IMR-90 (cell line): ENCODE measurements around the gene PDZK1. TPM values are rescaled to one million over a fixed set of nuclear protein-coding genes. Genes with fewer than 3 reads are reported as not detected.

ENCODE experiments used
- ATAC-seq: fragments of 200-7000 bp; cut with Tn5 transposase; 2 replicates; pipeline ENCODE4 v1.9.1; 2020; ENCODE audit warnings: low read depth, mild to moderate bottlenecking, moderate library complexity
- BruUV-seq: library from RNA; stranded (reverse); fragments of 400-500 nt; replicated peaks from 2 replicates; lab custom pipeline; 2021; lab: Mats Ljungman, UMichigan
- CTCF ChIA-PET: fragments of 300-600 bp; formaldehyde crosslinking; extraction: SDS; loops from one replicate; lab custom pipeline; 2021; ENCODE audit warnings: antibody characterized with exemption; lab: Yijun Ruan, JAX
- POLR2A ChIA-PET: fragments of 300-600 bp; sonication (Branson Sonifier 250); formaldehyde crosslinking; loops from one replicate; lab custom pipeline; 2022; ENCODE audit warnings: antibody characterized with exemption; ENCODE audit not compliant: unreplicated experiment; lab: Charles Lee
- DNase-seq: peaks from one replicate; pipeline ENCODE4 v3.0.0; 2013
- H2AFZ ChIP-seq: replicated peaks from 2 replicates; pipeline ENCODE3; 2013; ENCODE audit warnings: low read length, mild to moderate bottlenecking; ENCODE audit not compliant: poor library complexity
- H2AK5ac ChIP-seq: 2 replicates; pipeline ENCODE4 v1.6.1; 2013; ENCODE audit warnings: low read depth, low read length, inconsistent platforms
- H2AK9ac ChIP-seq: replicated peaks from 2 replicates; pipeline ENCODE3; 2013; ENCODE audit warnings: mild to moderate bottlenecking, low read depth, low read length, moderate library complexity; ENCODE audit not compliant: poor library complexity
- H2BK120ac ChIP-seq: 2 replicates; pipeline ENCODE4 v1.6.1; 2013; ENCODE audit warnings: low read depth, low read length, inconsistent platforms
- H2BK15ac ChIP-seq: 3 replicates; pipeline ENCODE4 v1.6.1; 2013; ENCODE audit warnings: low read depth, low read length, inconsistent platforms
- H2BK20ac ChIP-seq: 2 replicates; pipeline ENCODE4 v1.6.1; 2013; ENCODE audit warnings: low read depth, mild to moderate bottlenecking, inconsistent platforms, low read length, moderate library complexity
- H2BK5ac ChIP-seq: 2 replicates; pipeline ENCODE4 v1.6.1; 2013; ENCODE audit warnings: mild to moderate bottlenecking, low read depth, low read length, inconsistent platforms; ENCODE audit not compliant: poor library complexity, severe bottlenecking
- H3K14ac ChIP-seq: replicated peaks from 2 replicates; pipeline ENCODE4 v1.6.1; 2013; ENCODE audit warnings: low read depth, low read length, inconsistent platforms
- H3K18ac ChIP-seq: 2 replicates; pipeline ENCODE4 v1.6.1; 2013; ENCODE audit warnings: low read depth, low read length, control low read depth
- H3K23ac ChIP-seq: 2 replicates; pipeline ENCODE4 v1.6.1; 2013; ENCODE audit warnings: low read depth, low read length, inconsistent platforms
- H3K27ac ChIP-seq: 2 replicates; pipeline ENCODE4 v1.5.1; 2013; ENCODE audit warnings: mild to moderate bottlenecking, control low read depth, low read length; ENCODE audit not compliant: insufficient read depth
- H3K27me3 ChIP-seq: 2 replicates; pipeline ENCODE4 v1.6.1; 2013; ENCODE audit warnings: low read length; ENCODE audit not compliant: control insufficient read depth, insufficient read depth
- H3K36me3 ChIP-seq: 2 replicates; pipeline ENCODE4 v1.6.1; 2013; ENCODE audit warnings: low read length, mixed read lengths; ENCODE audit not compliant: control insufficient read depth, insufficient read depth
- H3K4ac ChIP-seq: 2 replicates; pipeline ENCODE4 v1.6.1; 2013; ENCODE audit warnings: low read depth, low read length, inconsistent platforms
- H3K4me1 ChIP-seq: 2 replicates; pipeline ENCODE4 v1.6.1; 2013; ENCODE audit warnings: low read length, mixed read lengths; ENCODE audit not compliant: control insufficient read depth, insufficient read depth
- H3K4me2 ChIP-seq: 2 replicates; pipeline ENCODE4 v1.6.1; 2013; ENCODE audit warnings: low read depth, mild to moderate bottlenecking, control low read depth, low read length, moderate library complexity
- H3K4me3 ChIP-seq: 2 replicates; pipeline ENCODE4 v1.5.1; 2013; ENCODE audit warnings: low read depth, mild to moderate bottlenecking, control low read depth, low read length, moderate library complexity; ENCODE audit not compliant: insufficient read depth
- H3K56ac ChIP-seq: 2 replicates; pipeline ENCODE4 v1.6.1; 2013; ENCODE audit warnings: low read length, inconsistent platforms; ENCODE audit not compliant: insufficient read depth; ENCODE audit errors: extremely low read depth
- H3K79me1 ChIP-seq, 2 experiments: 2 replicates each; pipeline ENCODE4 v1.6.1; 2013; ENCODE audit warnings: low read length in 2 of 2, inconsistent platforms in 1 of 2, low read depth in 1 of 2
- H3K9ac ChIP-seq: 2 replicates; pipeline ENCODE4 v1.6.1; 2013; ENCODE audit warnings: low read depth, low read length, control low read depth
- H3K9me1 ChIP-seq: 2 replicates; pipeline ENCODE4 v1.6.1; 2013; ENCODE audit warnings: low read length, inconsistent platforms; ENCODE audit not compliant: insufficient read depth
- H3K9me3 ChIP-seq: 2 replicates; pipeline ENCODE4 v1.6.1; 2013; ENCODE audit warnings: low read length; ENCODE audit not compliant: control insufficient read depth, insufficient read depth
- H4K20me1 ChIP-seq: 2 replicates; pipeline ENCODE4 v1.6.1; 2013; ENCODE audit warnings: low read length, inconsistent platforms; ENCODE audit not compliant: insufficient read depth
- H4K5ac ChIP-seq: 2 replicates; pipeline ENCODE4 v1.6.1; 2013; ENCODE audit warnings: mild to moderate bottlenecking, low read depth, low read length, control low read depth
- H4K8ac ChIP-seq, 2 experiments: 2 replicates each; pipeline ENCODE4 v1.6.1; 2013; ENCODE audit warnings: low read depth in 2 of 2, low read length in 2 of 2, control low read depth in 1 of 2, inconsistent platforms in 1 of 2
- H4K91ac ChIP-seq: 2 replicates; pipeline ENCODE4 v1.6.1; 2013; ENCODE audit warnings: low read depth, low read length, inconsistent platforms; ENCODE audit not compliant: insufficient read depth
- BHLHE40 ChIP-seq: fragments of 150-350 bp; IDR thresholded peaks from 2 replicates; pipeline ENCODE4 v1.6.1; 2016; ENCODE audit warnings: mild to moderate bottlenecking, low read depth, low read length
- CEBPB ChIP-seq: IDR thresholded peaks from 2 replicates; pipeline ENCODE4 v1.6.1; 2012; ENCODE audit warnings: low read depth, low read length, improper control_type of control experiment
- CHD1 ChIP-seq: IDR thresholded peaks from 2 replicates; pipeline ENCODE4 v1.6.1; 2012; ENCODE audit warnings: low read depth, low read length, improper control_type of control experiment
- CTCF ChIP-seq: conservative IDR thresholded peaks from 2 replicates; pipeline ENCODE4 v1.5.1; 2012; ENCODE audit warnings: mild to moderate bottlenecking, low read depth, low read length, improper control_type of control experiment
- ELK1 ChIP-seq: fragments of 150-350 bp; IDR thresholded peaks from 2 replicates; pipeline ENCODE4 v1.6.1; 2016; ENCODE audit warnings: low read depth, mild to moderate bottlenecking, low read length, moderate library complexity, borderline replicate concordance
- FOS ChIP-seq: fragments of 150-350 bp; IDR thresholded peaks from 2 replicates; pipeline ENCODE4 v1.6.1; 2016; ENCODE audit warnings: low read depth, low read length
- MAFK ChIP-seq: IDR thresholded peaks from 2 replicates; pipeline ENCODE4 v1.6.1; 2012; ENCODE audit warnings: low read depth, low read length, improper control_type of control experiment
- MAZ ChIP-seq: IDR thresholded peaks from 2 replicates; pipeline ENCODE4 v1.6.1; 2012; ENCODE audit warnings: low read depth, mild to moderate bottlenecking, low read length, improper control_type of control experiment, moderate library complexity, borderline replicate concordance
- MXI1 ChIP-seq: IDR thresholded peaks from 2 replicates; pipeline ENCODE4 v1.6.1; 2012; ENCODE audit warnings: low read depth, mild to moderate bottlenecking, low read length, moderate library complexity, borderline replicate concordance
- NFE2L2 ChIP-seq: fragments of 150-350 bp; IDR thresholded peaks from 2 replicates; pipeline ENCODE4 v1.6.1; 2016; ENCODE audit warnings: low read depth, mild to moderate bottlenecking, low read length
- POLR2A ChIP-seq: IDR thresholded peaks from 2 replicates; pipeline ENCODE4 v1.6.1; 2012; ENCODE audit warnings: mild to moderate bottlenecking, low read depth, low read length
- RAD21 ChIP-seq: IDR thresholded peaks from 2 replicates; pipeline ENCODE4 v1.6.1; 2012; ENCODE audit warnings: low read length, improper control_type of control experiment
- RCOR1 ChIP-seq: IDR thresholded peaks from 2 replicates; pipeline ENCODE4 v1.6.1; 2012; ENCODE audit warnings: mild to moderate bottlenecking, low read length, improper control_type of control experiment; ENCODE audit not compliant: insufficient replicate concordance
- RFX5 ChIP-seq: IDR thresholded peaks from 2 replicates; pipeline ENCODE4 v1.8.0; 2012; ENCODE audit warnings: low read depth, mild to moderate bottlenecking, low read length, moderate library complexity
- SMC3 ChIP-seq: fragments of 150-350 bp; IDR thresholded peaks from 2 replicates; pipeline ENCODE4 v1.6.1; 2016; ENCODE audit warnings: low read depth, mild to moderate bottlenecking, antibody characterized with exemption, low read length, moderate library complexity
- USF2 ChIP-seq: fragments of 150-350 bp; IDR thresholded peaks from 2 replicates; pipeline ENCODE4 v1.6.1; 2017; ENCODE audit warnings: mild to moderate bottlenecking, antibody characterized with exemption, low read length, low read depth
- WGBS, 2 experiments: methylation state at CpG; one replicate each; pipeline versions ENCODE4 v1.1.5 to v1.1.7; 2013; ENCODE audit warnings: missing lambda C conversion rate in 2 of 2; ENCODE audit not compliant: insufficient read length in 1 of 2; ENCODE audit errors: extremely low coverage in 2 of 2; 5-methylcytosine and 5-hydroxymethylcytosine counted together
- dilution Hi-C: fragments of 300-500 bp; cut with HindIII; formaldehyde crosslinking; loops from one replicate; pipeline ENCODE4 v1.14.3; 2018; ENCODE audit warnings: low sequenced_read_pairs; ENCODE audit not compliant: unreplicated experiment
- in situ Hi-C: fragments of 300-500 bp; cut with MboI; formaldehyde crosslinking; loops from 3 replicates; pipeline ENCODE4 v1.14.3; 2019; ENCODE audit warnings: low sequenced_read_pairs, inconsistent platforms, mixed read lengths
- intact Hi-C: fragments of 100-400 bp; cut with micrococcal nuclease; formaldehyde crosslinking; loops from 2 replicates; pipeline ENCODE4 v1.10.0; 2022
- polyA plus RNA-seq, 3 experiments: library from polyadenylated mRNA; depleted of rRNA; stranded (reverse); fragments of >200 nt; gene quantifications; 2 replicates each; pipeline ENCODE4 v1.2.3, GENCODE V29; 2012; ENCODE audit warnings: low replicate concordance in 1 of 3
- total RNA-seq: library from RNA; depleted of rRNA; stranded (reverse); fragments of >200 nt; gene quantifications from 2 replicates; pipeline ENCODE4 v1.2.3, GENCODE V29; 2012

Gene PDZK1
- total and polyA plus RNA-seq, 2 of the 4 experiments (the other 2 are of a cell fraction): 1.4 to 2.1 TPM

GRCh38 chr1:145688924-145689323, 18.2 kb downstream of the PDZK1 start:
- WGBS, 2 experiments: 93% methylated on average over 6 of the region's 6 CpGs; no CpG with 5 or more reads in 1 of the 2 experiments
- ChIA-PET CTCF (no interaction called here), POLR2A (no interaction called here)
- H3K23ac ChIP-seq: no peak overlapping the region
- H2BK5ac ChIP-seq: no peak overlapping the region
- H3K56ac ChIP-seq: no peak overlapping the region
- H3K14ac ChIP-seq: no peak overlapping the region
- no peak overlapping the region for H2AK5ac ChIP-seq
- H3K4ac ChIP-seq: no peak overlapping the region
- H3K27ac ChIP-seq: no peak overlapping the region
- dilution Hi-C loops: no loop called here
- no peaks in the 10 kb centered on the region for H3K9me3 ChIP-seq
- no peak overlapping the region for H4K5ac ChIP-seq
- H3K79me1 ChIP-seq: 0 out of 4 replicates have a peak, but pooled peaks cover 0 to 3% of the 10 kb centered on the region in 2 experiments
- no peaks in the 10 kb centered on the region for H3K27me3 ChIP-seq
- ATAC-seq: no peak
- no peak for TF ChIP-seq CEBPB
- no peak for TF ChIP-seq MAZ
- TF ChIP-seq RFX5: no peak
- TF ChIP-seq POLR2A: no peak
- TF ChIP-seq MAFK: no peak
- TF ChIP-seq FOS: no peak
- no peak for TF ChIP-seq NFE2L2
- TF ChIP-seq ELK1: no peak
- TF ChIP-seq SMC3: no peak
- TF ChIP-seq CHD1: no peak
- no peak for TF ChIP-seq BHLHE40
- TF ChIP-seq CTCF: no peak
- no peak for TF ChIP-seq MXI1
- TF ChIP-seq RAD21: no peak
- no peak for TF ChIP-seq RCOR1
- no peak for TF ChIP-seq USF2
- DNase-seq: no peak
- peaks cover 7% of the 10 kb centered on the region for H3K9me1 ChIP-seq
- H4K91ac ChIP-seq: no peak overlapping the region
- BruUV-seq: no TSS peak
- no peak overlapping the region for H3K18ac ChIP-seq
- H3K4me3 ChIP-seq: no peak overlapping the region
- intact Hi-C loops: no loop called here
- H2AFZ ChIP-seq: no peak overlapping the region
- H3K4me1 ChIP-seq: peaks cover 10% of the 10 kb centered on the region; the same call in 1 of the 2 replicates
- no peak overlapping the region for H4K8ac ChIP-seq
- in situ Hi-C loops: no loop called here
- H2BK15ac ChIP-seq: no peak overlapping the region
- no peak overlapping the region for H2AK9ac ChIP-seq
- no peaks in the 10 kb centered on the region for H4K20me1 ChIP-seq
- H3K4me2 ChIP-seq: no peak overlapping the region
- no peak overlapping the region for H3K9ac ChIP-seq
- H2BK20ac ChIP-seq: no peak overlapping the region
- H3K36me3 ChIP-seq: no peaks in the 10 kb centered on the region
- no peak overlapping the region for H2BK120ac ChIP-seq
